Hepatocyte (in vitro differentiated cells): ENCODE measurements around the gene HPSE2. TPM values are rescaled to one million over a fixed set of nuclear protein-coding genes. Genes with fewer than 3 reads are reported as not detected.

Source experiments
- DNase-seq: peaks from one replicate; pipeline ENCODE4 v3.0.0-alpha.2; 2016; ENCODE audit warnings: low spot score
- H2AFZ ChIP-seq: fragments of 200-600 bp; sonication (generic); 2 replicates; pipeline ENCODE4 v1.6.0; 2016; ENCODE audit warnings: antibody characterized with exemption, mild to moderate bottlenecking
- H3K27ac ChIP-seq: fragments of 200-600 bp; sonication (generic); 2 replicates; pipeline ENCODE4 v1.5.1; 2016; ENCODE audit warnings: mild to moderate bottlenecking
- H3K27me3 ChIP-seq: fragments of 200-600 bp; sonication (generic); 2 replicates; pipeline ENCODE4 v1.6.1; 2016
- H3K36me3 ChIP-seq: fragments of 200-600 bp; sonication (generic); replicated peaks from 2 replicates; pipeline ENCODE4 v1.5.1; 2016; ENCODE audit warnings: low read depth; ENCODE audit not compliant: insufficient read depth
- H3K4me1 ChIP-seq: fragments of 200-600 bp; sonication (generic); 2 replicates; pipeline ENCODE4 v1.5.1; 2016; ENCODE audit warnings: mild to moderate bottlenecking, moderate library complexity; ENCODE audit not compliant: insufficient read depth
- H3K4me2 ChIP-seq: fragments of 200-600 bp; sonication (generic); 2 replicates; pipeline ENCODE4 v1.6.0; 2016
- H3K4me3 ChIP-seq: fragments of 200-600 bp; sonication (generic); 2 replicates; pipeline ENCODE4 v1.5.1; 2016; ENCODE audit warnings: mild to moderate bottlenecking
- H3K79me2 ChIP-seq: fragments of 200-600 bp; sonication (generic); 2 replicates; pipeline ENCODE4 v1.6.0; 2017; ENCODE audit warnings: mild to moderate bottlenecking
- H3K9me2 ChIP-seq: fragments of 200-600 bp; sonication (generic); replicated peaks from 2 replicates; pipeline ENCODE4 v1.6.0; 2017; ENCODE audit warnings: mild to moderate bottlenecking; ENCODE audit not compliant: insufficient read depth
- H3K9me3 ChIP-seq: fragments of 200-600 bp; sonication (generic); 2 replicates; pipeline ENCODE4 v1.5.1; 2016; ENCODE audit warnings: low read depth, mild to moderate bottlenecking
- H4K20me1 ChIP-seq: fragments of 200-600 bp; sonication (generic); 2 replicates; pipeline ENCODE4 v1.6.0; 2016; ENCODE audit warnings: mild to moderate bottlenecking; ENCODE audit not compliant: insufficient read depth, poor library complexity, severe bottlenecking
- EZH2 ChIP-seq: fragments of 200-600 bp; sonication (generic); IDR thresholded peaks from 2 replicates; pipeline ENCODE4 v1.6.1; 2016; ENCODE audit warnings: antibody characterized with exemption, mild to moderate bottlenecking, borderline replicate concordance
- EZH2phosphoT487 ChIP-seq: fragments of 200-600 bp; sonication (generic); IDR thresholded peaks from one replicate; pipeline ENCODE4 v1.6.1; 2018; ENCODE audit warnings: antibody characterized with exemption, mild to moderate bottlenecking, low read depth, moderate library complexity; ENCODE audit not compliant: unreplicated experiment, severe bottlenecking
- WGBS: methylation state at CpG from one replicate; pipeline ENCODE4 v1.1.6; 2016; ENCODE audit warnings: low lambda C conversion rate; ENCODE audit errors: missing lambda C conversion rate; 5-methylcytosine and 5-hydroxymethylcytosine counted together
- polyA plus RNA-seq: library from polyadenylated mRNA; unstranded; fragments of >200 nt; fragmentation: Nextera tagmentation; extraction: Ambion mirVana; gene quantifications from 2 replicates; pipeline ENCODE4 v1.2.1, GENCODE V29; 2016
- total RNA-seq: library from RNA; depleted of rRNA; stranded (reverse); fragments of >200 nt; gene quantifications from 2 replicates; pipeline ENCODE4 v1.2.3, GENCODE V29; 2014
- TF ChIP-seq, protein P1 (sequence below): fragments of 200-600 bp; sonication (generic); IDR thresholded peaks from 2 replicates; pipeline ENCODE4 v1.5.1; 2016; ENCODE audit warnings: antibody characterized with exemption, mild to moderate bottlenecking; ENCODE audit not compliant: poor library complexity

HPSE2 gene
- total and polyA plus RNA-seq, 2 experiments from 2014 or later = 3.7 to 5.7 TPM

- H3K4me1 ChIP-seq = no peaks in the 10 kb centered on the region
- H3K4me3 ChIP-seq = no peak overlapping the region
- H3K27me3 ChIP-seq = no peaks in the 10 kb centered on the region
- no peak for DNase-seq
- no peak overlapping the region for H2AFZ ChIP-seq
- 50% methylated on average over 2 of the region's 2 CpGs for WGBS
- no peaks in the 10 kb centered on the region for H3K79me2 ChIP-seq
- H3K9me3 ChIP-seq = no peaks in the 10 kb centered on the region
- no peaks in the 10 kb centered on the region for H3K36me3 ChIP-seq
- H3K9me2 ChIP-seq = no peaks in the 10 kb centered on the region
- no peak overlapping the region for H3K27ac ChIP-seq
- no peak overlapping the region for H3K4me2 ChIP-seq
- TF ChIP-seq, protein P1, sequence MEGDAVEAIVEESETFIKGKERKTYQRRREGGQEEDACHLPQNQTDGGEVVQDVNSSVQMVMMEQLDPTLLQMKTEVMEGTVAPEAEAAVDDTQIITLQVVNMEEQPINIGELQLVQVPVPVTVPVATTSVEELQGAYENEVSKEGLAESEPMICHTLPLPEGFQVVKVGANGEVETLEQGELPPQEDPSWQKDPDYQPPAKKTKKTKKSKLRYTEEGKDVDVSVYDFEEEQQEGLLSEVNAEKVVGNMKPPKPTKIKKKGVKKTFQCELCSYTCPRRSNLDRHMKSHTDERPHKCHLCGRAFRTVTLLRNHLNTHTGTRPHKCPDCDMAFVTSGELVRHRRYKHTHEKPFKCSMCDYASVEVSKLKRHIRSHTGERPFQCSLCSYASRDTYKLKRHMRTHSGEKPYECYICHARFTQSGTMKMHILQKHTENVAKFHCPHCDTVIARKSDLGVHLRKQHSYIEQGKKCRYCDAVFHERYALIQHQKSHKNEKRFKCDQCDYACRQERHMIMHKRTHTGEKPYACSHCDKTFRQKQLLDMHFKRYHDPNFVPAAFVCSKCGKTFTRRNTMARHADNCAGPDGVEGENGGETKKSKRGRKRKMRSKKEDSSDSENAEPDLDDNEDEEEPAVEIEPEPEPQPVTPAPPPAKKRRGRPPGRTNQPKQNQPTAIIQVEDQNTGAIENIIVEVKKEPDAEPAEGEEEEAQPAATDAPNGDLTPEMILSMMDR = no peak
- no peaks in the 10 kb centered on the region for H4K20me1 ChIP-seq
Observed at GRCh38 chr10:98517672-98518071, 718.0 kb downstream of the HPSE2 start.

DNA sequence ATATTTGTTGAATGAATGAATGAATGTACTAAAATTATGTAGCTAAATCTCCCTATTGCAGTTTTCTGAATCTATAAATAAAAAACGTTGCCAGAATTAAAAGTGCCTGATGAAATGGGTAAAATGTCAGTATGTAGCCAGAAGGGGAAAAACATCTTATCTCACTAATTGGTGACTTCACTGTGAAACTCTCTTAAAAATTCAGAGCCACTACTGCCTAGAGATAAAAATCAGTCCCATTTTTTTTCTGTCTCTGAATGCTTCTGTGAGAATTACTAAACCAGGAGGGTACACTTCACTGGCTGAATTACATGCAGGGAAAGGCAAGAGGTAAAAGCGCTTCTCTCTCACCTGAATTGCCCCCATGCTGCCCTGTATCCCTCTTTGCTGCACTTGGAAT is 719.3 kb downstream of the HPSE2 start:
- no peaks in the 10 kb centered on the region for H3K27me3 ChIP-seq
- no peak for DNase-seq
- no peaks in the 10 kb centered on the region for H3K9me3 ChIP-seq
- no peaks in the 10 kb centered on the region for H4K20me1 ChIP-seq
- no peaks in the 10 kb centered on the region for H3K79me2 ChIP-seq
- H3K4me3 ChIP-seq = no peak overlapping the region
- H3K4me1 ChIP-seq = no peaks in the 10 kb centered on the region
- 54% methylated on average over 2 of the region's 2 CpGs for WGBS
- no peak overlapping the region for H3K27ac ChIP-seq
- H3K9me2 ChIP-seq = no peaks in the 10 kb centered on the region
- no peak overlapping the region for H3K4me2 ChIP-seq
- no peaks in the 10 kb centered on the region for H3K36me3 ChIP-seq
- no peak overlapping the region for H2AFZ ChIP-seq
- TF ChIP-seq, protein P1 = no peak
- TF ChIP-seq EZH2phosphoT487 = no peak
- TF ChIP-seq EZH2 = no peak

DNA sequence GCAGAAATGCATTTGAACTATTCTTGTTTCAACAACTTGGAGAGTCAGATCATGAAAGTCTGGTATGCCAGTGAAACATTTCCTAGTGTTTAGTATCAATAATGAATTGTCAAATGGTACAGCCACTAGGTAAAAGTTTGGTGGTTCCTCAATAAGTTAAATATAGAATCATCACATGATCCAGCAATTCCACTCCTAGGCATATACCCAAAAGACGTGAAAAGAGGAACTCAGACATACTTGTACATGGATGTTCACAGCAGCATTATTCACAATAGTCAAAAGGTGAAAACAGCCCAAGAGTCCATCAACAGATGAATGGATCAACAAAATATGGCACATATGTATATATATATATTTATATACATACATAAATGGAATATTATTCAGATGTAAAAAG is 721.9 kb downstream of the HPSE2 start:
- Histone ChIP-seq H3K9me2 (no peaks in the 10 kb centered on the region), H3K4me1 (no peaks in the 10 kb centered on the region), H3K4me2 (no peak overlapping the region), H3K79me2 (no peaks in the 10 kb centered on the region), H3K27me3 (no peaks in the 10 kb centered on the region), H3K36me3 (no peaks in the 10 kb centered on the region), H3K9me3 (no peaks in the 10 kb centered on the region), H3K27ac (no peak overlapping the region), H4K20me1 (no peaks in the 10 kb centered on the region), H2AFZ (no peak overlapping the region), H3K4me3 (no peak overlapping the region)
- no peak for DNase-seq
- no peak for TF ChIP-seq EZH2phosphoT487
- no peak for TF ChIP-seq EZH2
- TF ChIP-seq, protein P1 = no peak
- WGBS = 97% methylated on average over 1 of the region's 1 CpG

GRCh38 chr10:98511876-98512275 is 723.8 kb downstream of the HPSE2 start:
- Histone ChIP-seq H3K9me2 (no peaks in the 10 kb centered on the region), H4K20me1 (no peaks in the 10 kb centered on the region), H3K4me1 (no peaks in the 10 kb centered on the region), H3K4me3 (no peak overlapping the region), H3K27ac (no peak overlapping the region), H3K36me3 (no peaks in the 10 kb centered on the region), H3K9me3 (no peaks in the 10 kb centered on the region), H3K27me3 (no peaks in the 10 kb centered on the region), H3K79me2 (no peaks in the 10 kb centered on the region), H3K4me2 (no peak overlapping the region), H2AFZ (no peak overlapping the region)
- 90% methylated on average over 1 of the region's 1 CpG for WGBS
- TF ChIP-seq, protein P1 = no peak
- TF ChIP-seq EZH2phosphoT487 = no peak
- no peak for TF ChIP-seq EZH2
- DNase-seq = no peak
